ENCODE results near the gene HSF2.
"Not testable (repeated sequence)": the region's sequence is repeated elsewhere in the genome, so short reads cannot be mapped to it uniquely, and the experiment has no call there.

Gene HSF2

GRCh38 chr6:122452509-122452908, 53.1 kb downstream of the HSF2 start:
- DNase-seq (ENCODE audit: low spot score in 2 of 2) (no peak), ATAC-seq (ENCODE audit: low read depth) (no peak)
- Mint-ChIP-seq H3K36me3 (peaks cover 44% of the 10 kb centered on the region), H3K9me3 (no peaks in the 10 kb centered on the region), H3K27me3 (no peaks in the 10 kb centered on the region), H3K4me3 (no peak overlapping the region), H3K4me1 (peaks cover 8% of the 10 kb centered on the region), H3K27ac (no peak overlapping the region)

GRCh38 chr6:122454673-122455072, 55.2 kb downstream of the HSF2 start:
- Mint-ChIP-seq H3K36me3 (peaks cover 40% of the 10 kb centered on the region), H3K4me3 (no peak overlapping the region), H3K9me3 (no peaks in the 10 kb centered on the region), H3K4me1 (peaks cover 27% of the 10 kb centered on the region), H3K27me3 (no peaks in the 10 kb centered on the region), H3K27ac (peak overlapping the region; percentile 68)
- no peak for ATAC-seq (ENCODE audit: low read depth)
- DNase-seq (ENCODE audit: low spot score in 2 of 2), result no peak

GRCh38 chr6:122455116-122455515, 55.7 kb downstream of the HSF2 start:
- peaks cover 28% of the 10 kb centered on the region for H3K4me1 Mint-ChIP-seq
- not testable (repeated sequence) for DNase-seq (ENCODE audit: low spot score in 2 of 2); H3K4me3 Mint-ChIP-seq; H3K27me3 Mint-ChIP-seq; ATAC-seq (ENCODE audit: low read depth); H3K9me3 Mint-ChIP-seq
- H3K36me3 Mint-ChIP-seq, result peaks cover 39% of the 10 kb centered on the region
- H3K27ac Mint-ChIP-seq, result peak overlapping the region; percentile 68

GRCh38 chr6:122458087-122458486, 58.6 kb downstream of the HSF2 start:
- no peak overlapping the region for H3K4me3 Mint-ChIP-seq
- no peak for ATAC-seq (ENCODE audit: low read depth)
- H3K4me1 Mint-ChIP-seq, result peaks cover 48% of the 10 kb centered on the region

GRCh38 chr6:122459240-122459639, 59.8 kb downstream of the HSF2 start:
- Mint-ChIP-seq H3K4me3 (no peak overlapping the region), H3K4me1 (peaks cover 55% of the 10 kb centered on the region)

More at GRCh38 chr6:122458087-122458486, 58.6 kb downstream of the HSF2 start:
- Mint-ChIP-seq H3K9me3 (no peaks in the 10 kb centered on the region), H3K27me3 (no peaks in the 10 kb centered on the region), H3K27ac (peak overlapping the region; percentile 62), H3K36me3 (peaks cover 31% of the 10 kb centered on the region)
- DNase-seq (ENCODE audit: low spot score in 2 of 2), result no peak

GRCh38 chr6:122459865-122460416, 60.5 kb downstream of the HSF2 start:
- peaks cover 22% of the 10 kb centered on the region for H3K36me3 Mint-ChIP-seq
- H3K4me1 Mint-ChIP-seq, result peaks cover 55% of the 10 kb centered on the region
- not testable (repeated sequence) for DNase-seq (ENCODE audit: low spot score in 2 of 2); H3K9me3 Mint-ChIP-seq; ATAC-seq (ENCODE audit: low read depth); H3K4me3 Mint-ChIP-seq; H3K27me3 Mint-ChIP-seq
- H3K27ac Mint-ChIP-seq, result peak overlapping the region; percentile 78

More at GRCh38 chr6:122459240-122459639, 59.8 kb downstream of the HSF2 start:
- Mint-ChIP-seq H3K9me3 (no peaks in the 10 kb centered on the region), H3K27me3 (no peaks in the 10 kb centered on the region), H3K27ac (peak overlapping the region; percentile 62), H3K36me3 (peaks cover 28% of the 10 kb centered on the region)
- DNase-seq (ENCODE audit: low spot score in 2 of 2) (no peak), ATAC-seq (ENCODE audit: low read depth) (no peak)

- DNase-seq (ENCODE audit: low spot score in 2 of 2) (no peak), ATAC-seq (ENCODE audit: low read depth) (no peak)
- no peaks in the 10 kb centered on the region for H3K27me3 Mint-ChIP-seq
- no peak overlapping the region for H3K4me3 Mint-ChIP-seq
- H3K9me3 Mint-ChIP-seq, result no peaks in the 10 kb centered on the region
- peaks cover 65% of the 10 kb centered on the region for H3K4me1 Mint-ChIP-seq
- peak overlapping the region; percentile 73 for H3K27ac Mint-ChIP-seq
- peaks cover 24% of the 10 kb centered on the region for H3K36me3 Mint-ChIP-seq
These were observed 62.4 kb downstream of the HSF2 start for GRCh38 chr6:122461885-122462284.

- ATAC-seq (ENCODE audit: low read depth) (peak; percentile 95), DNase-seq (ENCODE audit: low spot score in 2 of 2) (peak; percentile 85 to 86)
- H3K4me1 Mint-ChIP-seq, result peaks cover 24% of the 10 kb centered on the region
- H3K9me3 Mint-ChIP-seq, result no peaks in the 10 kb centered on the region
- no peaks in the 10 kb centered on the region for H3K27me3 Mint-ChIP-seq
- peaks cover 10% of the 10 kb centered on the region for H3K36me3 Mint-ChIP-seq
- peak within 1 kb of the TSS; percentile 100 for H3K27ac Mint-ChIP-seq
- peak within 1 kb of the TSS; percentile 98 for H3K4me3 Mint-ChIP-seq
These were observed 71.9 kb downstream of the HSF2 start, which contains the start of gene SERINC1 for GRCh38 chr6:122471107-122472021. TSS of gene SERINC1 (minus strand) at chr6:122471807. CDS start at chr6:122471737, 70 bp downstream.

GRCh38 chr6:122472022-122472340, 72.5 kb downstream of the HSF2 start:
- peaks cover 6% of the 10 kb centered on the region for H3K36me3 Mint-ChIP-seq
- peak overlapping the region; percentile 98 for H3K4me3 Mint-ChIP-seq
- H3K27ac Mint-ChIP-seq, result peak overlapping the region; percentile 100
- ATAC-seq (ENCODE audit: low read depth), result peak; percentile 44
- peaks cover 19% of the 10 kb centered on the region for H3K4me1 Mint-ChIP-seq
- no peaks in the 10 kb centered on the region for H3K9me3 Mint-ChIP-seq
- DNase-seq (ENCODE audit: low spot score in 2 of 2), result no peak
- H3K27me3 Mint-ChIP-seq, result no peaks in the 10 kb centered on the region

GRCh38 chr6:122476131-122476530, 76.7 kb downstream of the HSF2 start:
- H3K4me3 Mint-ChIP-seq, result no peak overlapping the region
- peaks cover 2% of the 10 kb centered on the region for H3K36me3 Mint-ChIP-seq
- no peaks in the 10 kb centered on the region for H3K9me3 Mint-ChIP-seq
- no peaks in the 10 kb centered on the region for H3K4me1 Mint-ChIP-seq
- H3K27me3 Mint-ChIP-seq, result no peaks in the 10 kb centered on the region
- peak in 1 of 2 donors; percentile 7 for DNase-seq (ENCODE audit: low spot score in 2 of 2)
- no peak for ATAC-seq (ENCODE audit: low read depth)
- no peak overlapping the region for H3K27ac Mint-ChIP-seq

- no peaks in the 10 kb centered on the region for H3K9me3 Mint-ChIP-seq
- no peak overlapping the region for H3K27ac Mint-ChIP-seq
- H3K36me3 Mint-ChIP-seq, result no peaks in the 10 kb centered on the region
- DNase-seq (ENCODE audit: low spot score in 2 of 2) (no peak), ATAC-seq (ENCODE audit: low read depth) (no peak)
- no peaks in the 10 kb centered on the region for H3K27me3 Mint-ChIP-seq
- H3K4me1 Mint-ChIP-seq, result peaks cover 5% of the 10 kb centered on the region
- H3K4me3 Mint-ChIP-seq, result no peak overlapping the region
These were observed 83.3 kb downstream of the HSF2 start for GRCh38 chr6:122482750-122483080.
